HEK293 (cell line): Measurements from ENCODE around the gene HYAL3.

ENCODE experiments used
- ZSCAN30 ChIP-seq: fragments of 450-650 bp; IDR thresholded peaks from 2 replicates; pipeline ENCODE4 v1.5.1; 2018; ENCODE audit warnings: missing biosample characterization, mild to moderate bottlenecking, missing genetic modification characterization, moderate library complexity
- TF ChIP-seq, protein P1 (sequence below): fragments of 450-650 bp; formaldehyde crosslinking; IDR thresholded peaks from 2 replicates; pipeline ENCODE4 v1.5.1; 2016; ENCODE audit warnings: missing biosample characterization, missing genetic modification characterization
- TF ChIP-seq, protein P2 (sequence below): fragments of 450-650 bp; formaldehyde crosslinking; IDR thresholded peaks from 2 replicates; pipeline ENCODE4 v1.5.1; 2016; ENCODE audit warnings: missing biosample characterization, missing genetic modification characterization
- TF ChIP-seq, protein P3 (sequence below): fragments of 450-650 bp; formaldehyde crosslinking; IDR thresholded peaks from 2 replicates; pipeline ENCODE4 v1.5.1; 2017; ENCODE audit warnings: missing biosample characterization, missing genetic modification characterization
- TF ChIP-seq, protein P4 (sequence below): fragments of 450-650 bp; formaldehyde crosslinking; IDR thresholded peaks from 2 replicates; pipeline ENCODE4 v1.5.1; 2016; ENCODE audit warnings: missing biosample characterization, missing genetic modification characterization

DNA sequence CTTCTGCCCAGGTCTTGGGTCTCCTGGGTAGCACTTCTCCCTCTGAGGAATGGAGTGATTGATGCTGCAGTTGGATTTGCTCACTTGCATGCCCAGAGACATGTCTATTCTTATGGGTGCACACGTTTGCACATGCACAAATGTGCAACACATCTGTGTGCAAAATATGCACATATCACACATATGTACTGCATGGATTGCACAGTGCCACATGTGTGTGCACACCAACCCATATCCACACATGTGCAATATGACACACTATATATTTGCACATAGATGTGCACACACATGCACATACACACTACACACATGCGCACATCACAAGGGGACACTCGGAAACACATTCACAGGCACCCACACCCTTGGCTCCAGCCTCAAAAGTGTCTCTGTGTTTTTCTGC lies 30.9 kb downstream of the HYAL3 start:
- TF ChIP-seq, protein P1, sequence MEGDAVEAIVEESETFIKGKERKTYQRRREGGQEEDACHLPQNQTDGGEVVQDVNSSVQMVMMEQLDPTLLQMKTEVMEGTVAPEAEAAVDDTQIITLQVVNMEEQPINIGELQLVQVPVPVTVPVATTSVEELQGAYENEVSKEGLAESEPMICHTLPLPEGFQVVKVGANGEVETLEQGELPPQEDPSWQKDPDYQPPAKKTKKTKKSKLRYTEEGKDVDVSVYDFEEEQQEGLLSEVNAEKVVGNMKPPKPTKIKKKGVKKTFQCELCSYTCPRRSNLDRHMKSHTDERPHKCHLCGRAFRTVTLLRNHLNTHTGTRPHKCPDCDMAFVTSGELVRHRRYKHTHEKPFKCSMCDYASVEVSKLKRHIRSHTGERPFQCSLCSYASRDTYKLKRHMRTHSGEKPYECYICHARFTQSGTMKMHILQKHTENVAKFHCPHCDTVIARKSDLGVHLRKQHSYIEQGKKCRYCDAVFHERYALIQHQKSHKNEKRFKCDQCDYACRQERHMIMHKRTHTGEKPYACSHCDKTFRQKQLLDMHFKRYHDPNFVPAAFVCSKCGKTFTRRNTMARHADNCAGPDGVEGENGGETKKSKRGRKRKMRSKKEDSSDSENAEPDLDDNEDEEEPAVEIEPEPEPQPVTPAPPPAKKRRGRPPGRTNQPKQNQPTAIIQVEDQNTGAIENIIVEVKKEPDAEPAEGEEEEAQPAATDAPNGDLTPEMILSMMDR, result no peak
- TF ChIP-seq, protein P2, sequence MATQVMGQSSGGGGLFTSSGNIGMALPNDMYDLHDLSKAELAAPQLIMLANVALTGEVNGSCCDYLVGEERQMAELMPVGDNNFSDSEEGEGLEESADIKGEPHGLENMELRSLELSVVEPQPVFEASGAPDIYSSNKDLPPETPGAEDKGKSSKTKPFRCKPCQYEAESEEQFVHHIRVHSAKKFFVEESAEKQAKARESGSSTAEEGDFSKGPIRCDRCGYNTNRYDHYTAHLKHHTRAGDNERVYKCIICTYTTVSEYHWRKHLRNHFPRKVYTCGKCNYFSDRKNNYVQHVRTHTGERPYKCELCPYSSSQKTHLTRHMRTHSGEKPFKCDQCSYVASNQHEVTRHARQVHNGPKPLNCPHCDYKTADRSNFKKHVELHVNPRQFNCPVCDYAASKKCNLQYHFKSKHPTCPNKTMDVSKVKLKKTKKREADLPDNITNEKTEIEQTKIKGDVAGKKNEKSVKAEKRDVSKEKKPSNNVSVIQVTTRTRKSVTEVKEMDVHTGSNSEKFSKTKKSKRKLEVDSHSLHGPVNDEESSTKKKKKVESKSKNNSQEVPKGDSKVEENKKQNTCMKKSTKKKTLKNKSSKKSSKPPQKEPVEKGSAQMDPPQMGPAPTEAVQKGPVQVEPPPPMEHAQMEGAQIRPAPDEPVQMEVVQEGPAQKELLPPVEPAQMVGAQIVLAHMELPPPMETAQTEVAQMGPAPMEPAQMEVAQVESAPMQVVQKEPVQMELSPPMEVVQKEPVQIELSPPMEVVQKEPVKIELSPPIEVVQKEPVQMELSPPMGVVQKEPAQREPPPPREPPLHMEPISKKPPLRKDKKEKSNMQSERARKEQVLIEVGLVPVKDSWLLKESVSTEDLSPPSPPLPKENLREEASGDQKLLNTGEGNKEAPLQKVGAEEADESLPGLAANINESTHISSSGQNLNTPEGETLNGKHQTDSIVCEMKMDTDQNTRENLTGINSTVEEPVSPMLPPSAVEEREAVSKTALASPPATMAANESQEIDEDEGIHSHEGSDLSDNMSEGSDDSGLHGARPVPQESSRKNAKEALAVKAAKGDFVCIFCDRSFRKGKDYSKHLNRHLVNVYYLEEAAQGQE, result no peak
- TF ChIP-seq, protein P3, sequence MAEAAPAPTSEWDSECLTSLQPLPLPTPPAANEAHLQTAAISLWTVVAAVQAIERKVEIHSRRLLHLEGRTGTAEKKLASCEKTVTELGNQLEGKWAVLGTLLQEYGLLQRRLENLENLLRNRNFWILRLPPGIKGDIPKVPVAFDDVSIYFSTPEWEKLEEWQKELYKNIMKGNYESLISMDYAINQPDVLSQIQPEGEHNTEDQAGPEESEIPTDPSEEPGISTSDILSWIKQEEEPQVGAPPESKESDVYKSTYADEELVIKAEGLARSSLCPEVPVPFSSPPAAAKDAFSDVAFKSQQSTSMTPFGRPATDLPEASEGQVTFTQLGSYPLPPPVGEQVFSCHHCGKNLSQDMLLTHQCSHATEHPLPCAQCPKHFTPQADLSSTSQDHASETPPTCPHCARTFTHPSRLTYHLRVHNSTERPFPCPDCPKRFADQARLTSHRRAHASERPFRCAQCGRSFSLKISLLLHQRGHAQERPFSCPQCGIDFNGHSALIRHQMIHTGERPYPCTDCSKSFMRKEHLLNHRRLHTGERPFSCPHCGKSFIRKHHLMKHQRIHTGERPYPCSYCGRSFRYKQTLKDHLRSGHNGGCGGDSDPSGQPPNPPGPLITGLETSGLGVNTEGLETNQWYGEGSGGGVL (tag by site-specific recombination), result no peak
- TF ChIP-seq, protein P4, sequence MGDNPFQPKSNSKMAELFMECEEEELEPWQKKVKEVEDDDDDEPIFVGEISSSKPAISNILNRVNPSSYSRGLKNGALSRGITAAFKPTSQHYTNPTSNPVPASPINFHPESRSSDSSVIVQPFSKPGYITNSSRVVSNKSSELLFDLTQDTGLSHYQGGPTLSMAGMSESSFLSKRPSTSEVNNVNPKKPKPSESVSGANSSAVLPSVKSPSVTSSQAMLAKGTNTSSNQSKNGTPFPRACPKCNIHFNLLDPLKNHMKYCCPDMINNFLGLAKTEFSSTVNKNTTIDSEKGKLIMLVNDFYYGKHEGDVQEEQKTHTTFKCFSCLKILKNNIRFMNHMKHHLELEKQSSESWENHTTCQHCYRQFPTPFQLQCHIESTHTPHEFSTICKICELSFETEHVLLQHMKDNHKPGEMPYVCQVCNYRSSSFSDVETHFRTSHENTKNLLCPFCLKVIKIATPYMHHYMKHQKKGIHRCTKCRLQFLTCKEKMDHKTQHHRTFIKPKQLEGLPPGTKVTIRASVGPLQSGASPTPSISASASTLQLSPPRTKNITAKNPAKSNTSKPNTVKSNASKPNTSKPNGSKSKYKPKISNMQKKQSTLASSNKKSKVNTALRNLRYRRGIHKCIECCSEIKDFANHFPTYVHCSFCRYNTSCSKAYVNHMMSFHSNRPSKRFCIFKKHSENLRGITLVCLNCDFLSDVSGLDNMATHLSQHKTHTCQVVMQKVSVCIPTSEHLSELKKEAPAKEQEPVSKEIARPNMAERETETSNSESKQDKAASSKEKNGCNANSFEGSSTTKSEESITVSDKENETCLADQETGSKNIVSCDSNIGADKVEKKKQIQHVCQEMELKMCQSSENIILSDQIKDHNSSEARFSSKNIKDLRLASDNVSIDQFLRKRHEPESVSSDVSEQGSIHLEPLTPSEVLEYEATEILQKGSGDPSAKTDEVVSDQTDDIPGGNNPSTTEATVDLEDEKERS (tag by site-specific recombination), result no peak
- no peak for TF ChIP-seq ZSCAN30 (tag by site-specific recombination)
